Retina (tissue), 1 donor: ENCODE data around the gene RB1.
"Not testable (repeated sequence)": the region's sequence is repeated elsewhere in the genome, so short reads cannot be mapped to it uniquely, and the experiment has no call there.

Source experiments
- DNase-seq: peaks from one replicate; pipeline ENCODE4 v3.0.0-alpha.2; 2016

Gene RB1

DNA sequence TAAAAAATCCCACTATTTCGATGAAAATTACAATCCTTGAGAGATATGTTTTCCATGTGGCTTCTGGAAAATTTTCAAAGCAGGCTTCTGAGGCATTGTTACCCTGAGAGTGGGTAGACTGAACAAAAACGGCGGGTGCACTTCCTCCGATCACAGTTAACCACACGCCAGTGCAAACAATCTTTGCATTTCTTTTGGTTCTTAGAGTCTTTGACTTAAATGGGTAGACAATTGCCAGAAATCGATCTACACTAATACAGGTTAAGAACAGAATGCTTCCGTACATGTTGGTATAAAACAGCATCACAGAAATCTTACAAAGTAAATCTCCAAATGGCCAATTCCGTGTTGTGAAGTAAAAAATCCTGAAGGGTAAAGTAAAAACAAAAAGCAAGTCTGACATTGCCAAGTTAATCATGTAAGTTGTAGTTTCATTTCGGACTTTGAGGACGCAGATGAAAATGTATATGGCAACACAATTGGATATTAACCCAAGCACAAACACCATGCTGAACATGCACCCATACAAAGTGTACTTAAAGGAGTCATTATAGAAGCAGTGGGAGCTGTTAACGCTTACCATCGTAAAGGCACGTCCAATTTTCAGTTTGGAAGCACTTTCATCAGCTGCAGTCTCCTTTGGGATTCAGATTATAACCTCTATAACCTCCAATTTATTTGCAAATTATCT, 108.4 kb downstream of the RB1 start:
- DNase-seq = peak; percentile 38

DNA sequence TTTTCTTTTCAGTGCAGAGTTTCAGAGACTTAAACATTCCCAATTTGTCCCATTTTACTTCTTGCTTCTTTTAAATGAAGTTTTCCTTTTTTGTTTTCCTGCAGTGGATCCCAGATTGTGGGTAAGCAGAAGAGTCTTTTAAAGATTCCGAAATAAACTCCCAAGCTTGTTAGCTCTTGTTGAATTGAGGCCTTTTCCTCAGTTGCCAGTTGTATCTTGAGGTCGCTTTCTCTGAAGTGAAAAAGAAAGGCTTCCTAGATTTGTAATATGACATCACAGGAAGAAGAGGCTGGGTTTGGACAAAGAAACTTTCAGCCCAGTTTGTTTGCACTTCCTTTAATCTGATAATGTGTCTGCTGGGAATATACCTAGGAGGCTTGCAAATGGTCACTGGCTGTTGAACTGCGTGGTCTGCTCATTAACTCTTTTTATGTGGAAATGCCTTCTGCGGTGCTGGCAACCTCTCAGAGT, 109.4 kb downstream of the RB1 start, which contains the start of gene LPAR6:
LPAR6 (minus strand) TSS at position 233 of the 471 bp plus-strand sequence. CDS start 690 bp downstream, outside the sequence.
- DNase-seq = peak; percentile 35

DNA sequence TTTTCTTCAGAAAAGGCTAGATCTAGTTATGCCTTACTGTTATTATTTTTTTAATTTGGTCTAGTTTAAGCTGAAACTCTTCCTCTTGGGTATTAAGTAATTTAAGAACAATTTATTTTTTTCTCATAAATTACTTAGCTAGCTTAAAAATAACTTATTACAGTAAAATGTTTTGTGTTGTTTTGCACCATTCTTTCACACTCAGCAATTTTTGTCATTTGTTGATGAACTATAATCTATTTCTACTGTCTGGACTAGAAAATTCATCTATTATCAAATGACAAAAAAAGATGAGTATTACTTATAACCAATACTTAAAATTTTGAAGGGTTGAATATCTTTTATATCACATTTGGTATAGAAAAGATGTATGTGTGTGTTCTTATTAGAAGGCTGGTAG, 111.0 kb downstream of the RB1 start:
- DNase-seq = no peak

DNA sequence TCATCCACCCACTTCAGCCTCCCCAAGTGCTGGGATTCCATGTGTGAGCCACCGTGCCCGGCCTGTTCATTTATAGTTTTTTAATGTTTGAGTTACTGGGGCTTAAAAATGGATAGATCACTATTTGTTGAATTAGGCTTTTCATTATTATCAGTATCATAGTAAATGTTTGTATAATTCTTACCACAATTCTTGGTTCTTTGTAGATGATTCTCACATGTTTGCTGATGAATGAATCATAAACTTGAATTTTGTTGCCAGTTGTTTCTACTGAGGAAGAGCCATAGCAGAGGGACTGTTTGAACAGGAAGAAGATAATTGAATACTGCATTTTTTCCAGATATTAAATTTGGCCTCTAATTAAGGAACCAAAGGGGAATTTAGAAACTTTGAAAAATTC, 112.0 kb downstream of the RB1 start:
- DNase-seq = no peak

DNA sequence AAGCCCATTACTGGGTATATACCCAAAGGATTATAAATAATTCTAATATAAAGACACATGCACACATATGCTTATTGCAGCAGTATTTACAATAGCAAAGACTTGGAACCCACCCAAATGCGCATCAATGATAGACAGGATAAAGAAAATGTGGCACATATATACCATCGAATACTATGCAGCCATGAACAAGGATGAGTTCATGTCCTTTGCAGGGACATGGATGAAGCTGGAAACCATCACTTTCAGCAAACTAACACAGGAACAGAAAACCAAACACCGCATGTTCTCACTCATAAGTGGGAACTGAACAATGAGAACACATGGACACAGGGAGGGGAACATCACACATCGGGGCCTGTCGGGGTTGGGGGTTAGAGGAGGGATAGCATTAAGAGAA, 118.5 kb downstream of the RB1 start:
- DNase-seq = not testable (repeated sequence)

DNA sequence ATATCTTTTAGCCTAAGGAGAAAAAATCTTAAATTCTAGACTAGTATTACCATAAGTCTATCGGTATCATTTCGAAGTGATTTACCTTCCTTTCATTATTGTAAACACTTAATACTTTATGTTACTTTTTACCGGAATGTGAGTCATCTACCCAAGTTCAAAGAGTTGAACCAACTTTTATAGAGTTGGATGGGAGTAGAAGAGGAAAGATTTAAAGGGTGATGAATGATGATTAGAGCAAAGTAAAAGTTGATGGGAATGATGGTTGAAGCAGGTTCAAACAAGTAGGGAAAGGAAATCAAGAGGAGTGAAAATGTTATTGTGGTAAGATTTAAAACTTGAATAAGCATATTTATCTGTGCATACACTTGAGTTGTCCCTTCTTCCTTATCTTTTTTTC, 120.7 kb downstream of the RB1 start:
- DNase-seq = no peak

DNA sequence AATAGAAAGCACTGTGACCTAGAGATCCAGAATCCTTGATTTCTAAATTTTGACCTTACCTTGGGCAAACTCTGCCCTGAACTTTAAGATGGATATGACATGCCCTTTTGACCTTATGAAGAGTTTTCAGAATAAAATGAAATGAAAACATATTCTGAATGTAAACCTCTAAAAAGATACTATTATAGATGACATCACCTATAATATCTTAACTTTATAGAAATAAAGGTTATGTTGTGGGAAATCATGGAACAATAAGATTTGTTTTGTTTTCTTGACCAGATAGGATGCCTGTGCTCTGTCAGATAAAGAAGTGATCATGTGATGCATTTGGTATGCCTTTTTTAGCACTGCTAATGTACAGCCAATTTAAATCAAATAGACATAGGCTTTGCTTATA, 122.5 kb downstream of the RB1 start:
- no peak for DNase-seq

DNA sequence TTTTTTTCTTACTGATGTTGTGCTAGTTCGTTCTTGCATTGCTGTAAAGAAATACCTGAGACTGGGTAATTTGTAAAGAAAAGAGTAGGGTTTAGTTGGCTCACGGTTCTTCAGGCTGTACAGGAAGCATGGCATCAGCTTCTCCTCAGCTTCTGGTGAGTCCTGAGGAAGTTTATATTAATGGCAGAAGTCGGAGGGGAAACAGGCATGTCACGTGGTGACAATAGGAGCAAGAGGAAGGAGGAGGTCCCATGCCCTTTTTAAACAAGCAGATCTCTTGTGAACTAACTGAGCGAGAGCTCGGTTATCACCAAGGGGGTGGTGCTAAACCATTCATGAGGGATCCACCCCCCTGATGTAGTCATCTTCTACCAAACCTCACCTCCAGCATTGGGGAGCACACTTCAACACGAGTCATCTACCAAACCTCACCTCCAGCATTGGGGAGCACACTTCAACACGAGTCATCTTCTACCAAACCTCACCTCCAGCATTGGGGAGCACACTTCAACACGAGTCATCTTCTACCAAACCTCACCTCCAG, 123.3 kb downstream of the RB1 start:
- not testable (repeated sequence) for DNase-seq

DNA sequence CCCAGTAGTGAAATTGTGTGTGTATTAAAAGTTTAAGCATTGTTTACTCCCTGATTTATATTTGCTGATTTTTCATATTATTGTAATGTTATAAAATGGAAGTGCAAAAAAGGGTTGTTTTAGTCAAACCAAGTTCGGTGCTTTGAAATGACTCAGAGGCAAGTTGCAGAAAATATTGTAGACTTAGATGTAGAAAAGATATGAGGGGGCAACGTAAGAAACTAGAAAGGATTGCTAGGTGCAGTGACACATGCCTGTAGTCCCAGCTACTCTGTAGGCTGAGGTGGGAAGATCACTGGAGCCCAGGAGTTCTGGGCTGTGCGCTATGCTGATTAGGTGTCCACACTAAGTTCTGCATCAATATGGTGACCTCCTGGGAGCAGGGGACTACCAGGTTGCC, 125.5 kb downstream of the RB1 start:
- no peak for DNase-seq

DNA sequence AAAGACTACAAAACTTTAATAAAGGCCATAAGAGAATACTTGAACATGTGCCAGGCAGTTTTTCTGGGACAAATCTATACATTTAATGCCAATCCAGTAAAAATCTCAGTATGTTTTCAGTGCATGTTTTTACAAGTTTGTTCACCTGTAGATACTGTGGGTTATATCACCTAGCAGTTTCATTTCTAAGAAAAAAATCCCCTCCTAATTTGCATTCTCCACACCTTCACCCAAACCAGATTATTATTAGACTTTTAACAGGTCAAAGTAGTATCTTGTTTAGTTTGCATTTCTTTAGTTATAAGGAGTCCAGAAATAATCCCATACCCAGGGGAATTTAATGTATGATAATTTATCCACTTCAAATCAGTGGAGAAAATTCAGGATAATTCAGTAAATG, 126.3 kb downstream of the RB1 start:
- DNase-seq = no peak

DNA sequence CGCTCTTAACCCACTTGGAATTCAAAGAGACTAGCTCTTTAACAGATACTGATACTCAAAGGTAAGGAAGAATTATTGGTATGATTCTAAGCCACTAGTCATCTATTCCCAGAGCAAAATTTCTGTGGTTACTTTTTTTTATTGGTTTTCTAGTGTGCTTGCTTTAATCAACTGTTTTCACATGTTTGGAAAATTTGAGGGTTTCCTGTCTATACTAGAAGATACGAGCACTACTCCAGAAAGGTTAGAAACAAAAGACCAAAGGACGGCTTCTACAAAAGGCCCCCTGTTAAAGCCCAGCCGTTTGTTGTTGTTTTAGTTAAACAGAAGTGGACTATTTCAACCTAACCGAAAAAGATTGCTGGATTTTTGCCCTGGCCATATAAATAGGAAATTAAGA, 127.9 kb downstream of the RB1 start:
- no peak for DNase-seq

DNA sequence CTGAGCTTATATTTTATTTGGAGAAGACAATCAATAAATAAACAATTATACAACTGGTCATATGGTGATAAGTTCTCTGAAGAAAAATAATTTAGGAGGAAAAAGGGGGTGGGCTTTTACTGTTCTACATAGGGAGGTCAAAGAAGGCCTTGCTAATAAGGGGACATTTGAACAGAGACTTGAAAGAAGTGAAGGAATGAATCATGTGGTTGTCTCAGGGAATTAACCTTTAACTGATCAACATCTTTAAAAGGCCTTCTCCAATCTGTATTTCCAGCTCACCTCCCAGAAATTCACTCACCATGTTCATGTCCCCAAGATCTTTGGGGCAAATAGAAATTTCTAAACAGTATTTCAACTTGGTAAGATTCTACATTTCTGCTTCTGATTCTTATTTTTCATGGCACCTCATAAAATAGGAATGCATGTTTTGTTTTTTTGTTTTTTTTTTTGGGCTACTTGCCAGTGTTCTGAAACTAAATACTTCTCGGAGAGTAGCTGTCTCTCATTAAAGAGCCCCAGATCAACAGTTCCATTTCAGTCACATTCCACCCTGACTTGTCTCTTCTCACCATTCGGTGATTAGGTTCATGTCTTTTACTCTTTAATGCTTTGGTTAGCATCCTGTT, 128.6 kb downstream of the RB1 start:
- no peak for DNase-seq

DNA sequence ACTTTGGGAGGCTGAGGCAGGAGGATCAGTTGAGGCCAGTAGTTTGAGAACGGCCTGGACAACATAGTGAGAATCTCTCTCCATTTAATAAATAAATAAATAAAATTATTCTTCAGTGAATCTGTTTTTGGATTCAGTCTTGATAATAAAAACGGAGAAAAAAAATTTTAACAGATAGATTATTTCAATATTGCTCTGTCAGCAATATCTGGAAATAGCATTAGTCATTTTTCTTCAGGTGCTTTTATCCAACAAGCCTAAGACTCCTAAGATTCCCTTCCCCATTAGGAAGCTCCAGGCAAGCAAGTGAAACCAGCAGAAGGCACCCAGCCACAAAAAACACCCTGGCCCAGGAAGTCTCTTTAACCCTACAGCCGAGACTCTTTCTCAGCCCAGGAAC, 130.6 kb downstream of the RB1 start:
- no peak for DNase-seq

DNA sequence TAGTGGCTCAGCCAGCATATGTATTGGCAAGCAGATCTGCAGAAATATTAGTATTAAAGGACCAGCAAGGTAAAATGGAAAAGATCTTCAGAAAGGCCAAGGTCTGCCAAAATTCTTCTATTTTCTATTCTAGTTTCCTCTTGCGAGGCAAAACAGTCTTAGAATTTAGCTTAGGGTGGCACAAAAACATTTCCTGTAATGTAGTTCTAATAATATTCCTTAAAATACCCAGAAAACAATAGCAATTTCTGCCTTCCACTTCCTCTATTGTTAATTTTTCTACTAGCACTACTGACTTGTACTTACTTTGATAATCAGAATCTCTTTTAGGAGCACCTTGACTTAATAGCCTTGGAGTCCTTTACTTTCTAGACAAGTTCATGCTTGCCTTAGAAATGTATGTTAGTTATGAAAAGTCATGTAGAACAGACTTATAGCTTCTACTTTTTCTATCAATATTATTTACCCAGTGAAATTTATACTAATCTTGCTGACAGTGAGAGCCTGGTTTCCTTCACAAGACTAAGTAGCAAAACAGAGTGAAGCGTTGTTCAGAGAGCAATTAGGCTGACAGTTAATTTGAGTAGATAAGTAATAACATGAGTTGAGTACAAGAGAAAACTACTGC, 133.2 kb downstream of the RB1 start:
- no peak for DNase-seq

DNA sequence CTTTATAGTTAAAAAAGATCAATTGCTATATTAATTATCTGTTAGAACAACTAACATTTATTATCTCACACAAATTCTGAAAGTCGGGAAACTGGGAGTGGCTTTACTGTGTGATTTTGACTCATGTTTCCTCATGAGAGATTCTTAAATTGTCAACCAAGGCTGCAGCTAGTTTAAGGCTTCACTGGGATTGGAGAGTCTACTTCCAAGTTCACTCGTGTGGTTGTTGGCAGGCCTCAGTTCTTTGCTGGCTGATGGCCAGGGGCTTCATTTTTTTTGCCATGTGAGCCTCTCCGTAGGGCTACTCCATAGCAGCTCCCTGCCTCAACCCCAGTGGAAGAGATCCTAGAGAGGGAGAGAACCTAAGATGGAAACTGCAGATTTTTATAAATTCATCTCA, 133.8 kb downstream of the RB1 start:
- no peak for DNase-seq

DNA sequence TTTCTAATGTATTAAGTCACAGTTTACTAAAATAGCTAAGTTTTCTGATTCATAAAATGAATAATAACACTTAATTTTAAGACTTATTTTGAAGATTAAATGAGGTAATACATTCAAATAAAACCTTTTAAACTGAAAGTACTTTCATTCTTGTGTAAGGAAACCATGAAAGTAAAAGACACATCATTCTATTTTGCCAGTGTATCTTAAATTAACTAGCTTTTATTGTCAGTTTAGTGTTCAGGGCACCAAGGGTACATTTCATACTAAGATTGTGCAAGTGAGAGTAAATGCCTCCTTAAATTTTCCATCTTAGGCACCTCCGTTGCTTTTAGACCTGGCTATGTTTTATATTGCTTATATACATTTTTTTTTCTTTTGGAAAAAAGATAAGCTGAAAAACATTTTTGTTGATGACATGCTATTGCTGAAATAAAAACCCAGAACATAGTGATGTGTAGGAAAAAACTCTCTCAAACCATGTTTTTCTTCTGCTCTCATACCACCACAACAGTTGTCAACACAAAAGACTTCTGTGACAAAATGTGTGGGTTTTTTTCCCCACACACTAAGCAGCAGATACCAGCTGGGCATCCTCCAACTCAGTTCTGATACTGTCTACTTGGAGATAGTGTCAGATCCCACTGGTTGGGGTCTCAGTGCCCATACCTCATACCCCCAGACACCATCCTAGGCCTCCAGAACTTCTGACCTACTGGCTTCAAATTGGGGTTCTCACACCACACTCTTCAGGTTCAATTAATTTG, 140.1 kb downstream of the RB1 start:
- DNase-seq = no peak

DNA sequence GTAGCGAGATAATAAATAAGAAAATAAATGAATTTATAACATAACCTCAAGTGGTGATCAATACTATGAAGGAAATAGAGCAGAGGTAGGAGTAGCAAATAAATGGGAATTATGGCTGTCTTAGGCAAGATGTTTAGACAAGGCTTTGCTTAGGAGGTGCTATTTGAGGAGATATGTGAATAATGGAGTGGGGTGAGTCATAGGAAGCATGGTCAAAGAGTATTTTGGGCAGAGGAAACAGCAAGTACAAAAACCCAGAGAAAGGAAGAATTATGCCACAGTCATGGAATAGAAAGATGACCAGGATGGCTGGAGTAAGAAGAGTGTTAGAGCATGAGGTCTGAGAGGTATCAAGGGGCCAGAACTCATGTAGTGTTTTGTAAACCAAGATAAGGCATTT, 142.9 kb downstream of the RB1 start:
- no peak for DNase-seq

DNA sequence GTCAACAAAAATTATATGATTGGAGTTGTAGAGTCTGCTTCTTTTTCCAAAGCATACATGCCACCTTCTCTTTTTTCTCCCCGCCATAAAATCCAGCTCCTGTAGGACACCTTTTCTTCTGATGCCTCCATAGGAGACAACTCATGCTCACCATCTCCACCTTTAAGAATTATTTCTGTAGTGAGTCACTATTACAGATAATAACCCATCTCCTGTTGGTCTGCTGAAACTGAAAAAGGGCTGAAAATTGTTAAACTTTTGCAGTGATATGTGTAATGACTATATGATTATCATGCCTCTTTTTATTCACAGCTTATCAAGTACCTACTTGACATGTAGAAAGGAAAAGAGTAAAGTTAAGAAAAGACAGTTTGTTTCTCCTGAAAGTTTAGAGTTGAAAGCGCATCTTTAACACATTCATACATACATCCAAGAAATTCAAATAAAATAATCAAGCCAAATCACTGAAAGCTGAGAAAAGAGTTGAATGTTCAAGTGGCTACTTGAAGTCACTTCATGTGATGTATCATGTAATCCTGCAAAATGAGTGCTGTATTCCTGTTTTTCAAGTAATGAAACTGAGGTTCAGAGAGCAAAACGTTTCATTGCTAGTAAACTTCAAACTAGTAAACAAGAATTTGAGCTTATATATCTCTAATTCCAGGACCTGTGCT, 144.9 kb downstream of the RB1 start:
- no peak for DNase-seq

DNA sequence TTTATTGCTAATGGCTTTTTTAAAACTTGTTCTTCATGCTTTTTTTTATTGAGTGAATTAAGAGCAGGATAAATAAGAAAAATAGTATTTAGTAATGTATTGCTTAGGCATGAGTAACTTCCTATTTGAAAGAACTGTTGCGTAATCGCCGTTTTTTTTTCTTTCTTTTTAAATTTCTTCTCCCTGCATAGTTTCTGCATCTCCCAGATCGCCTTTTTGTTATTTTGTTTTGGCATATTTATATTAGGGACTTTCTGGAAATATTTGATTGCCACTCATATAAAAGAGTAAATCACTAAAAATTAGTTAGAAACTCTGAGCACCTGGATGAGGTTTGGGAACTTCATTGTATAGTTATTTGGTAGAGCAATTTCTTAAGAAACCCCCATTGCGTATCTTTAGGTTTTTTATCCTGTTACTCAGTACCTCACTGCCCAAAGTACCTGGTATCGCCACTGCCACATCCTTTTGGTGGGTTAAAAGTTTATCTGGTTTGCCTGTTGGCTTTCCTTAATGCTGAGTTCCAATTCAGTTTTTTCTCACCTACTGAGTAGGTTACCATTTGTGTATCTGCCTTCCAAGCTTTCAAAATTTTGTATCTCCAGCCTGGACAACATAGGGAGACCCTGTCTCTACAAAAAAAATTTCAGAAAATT, 145.5 kb downstream of the RB1 start:
- DNase-seq = no peak

DNA sequence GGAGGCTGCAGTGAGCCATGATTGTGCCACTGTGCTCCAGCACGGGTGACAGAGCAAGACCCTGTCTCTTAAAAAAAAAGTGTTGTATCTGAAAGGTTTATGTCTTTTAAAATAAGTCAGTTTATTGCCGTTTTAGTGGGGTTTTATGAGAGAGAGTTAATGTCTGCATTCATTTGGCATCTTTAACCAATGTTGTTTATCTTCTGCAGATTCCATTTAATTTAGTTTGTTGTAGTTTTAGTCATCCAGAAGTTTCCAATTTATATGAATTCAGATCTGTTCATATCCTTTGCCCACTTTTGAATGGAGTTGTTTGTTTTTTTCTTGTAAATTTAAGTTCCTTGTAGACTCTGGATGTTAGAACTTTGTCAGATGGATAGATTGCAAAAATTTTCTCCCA, 146.1 kb downstream of the RB1 start:
- DNase-seq = no peak

DNA sequence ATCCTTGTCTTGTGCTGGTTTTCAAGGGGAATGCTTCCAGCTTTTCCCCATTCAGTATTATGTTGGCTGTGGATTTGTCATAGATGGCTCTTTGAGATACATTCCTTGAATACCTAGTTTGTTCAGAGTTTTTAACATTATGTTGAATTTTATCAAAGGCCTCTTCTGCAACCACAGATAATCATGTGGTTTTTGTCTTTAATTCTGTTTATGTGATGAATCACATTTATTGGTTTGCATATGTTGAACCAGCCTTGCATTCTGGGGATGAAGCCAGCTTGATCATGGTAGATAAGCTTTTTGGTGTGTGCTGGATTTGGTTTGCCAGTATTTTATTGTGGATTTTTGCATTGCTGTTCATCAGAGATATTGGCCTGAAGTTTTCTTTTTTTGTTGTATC, 147.6 kb downstream of the RB1 start:
- not testable (repeated sequence) for DNase-seq

DNA sequence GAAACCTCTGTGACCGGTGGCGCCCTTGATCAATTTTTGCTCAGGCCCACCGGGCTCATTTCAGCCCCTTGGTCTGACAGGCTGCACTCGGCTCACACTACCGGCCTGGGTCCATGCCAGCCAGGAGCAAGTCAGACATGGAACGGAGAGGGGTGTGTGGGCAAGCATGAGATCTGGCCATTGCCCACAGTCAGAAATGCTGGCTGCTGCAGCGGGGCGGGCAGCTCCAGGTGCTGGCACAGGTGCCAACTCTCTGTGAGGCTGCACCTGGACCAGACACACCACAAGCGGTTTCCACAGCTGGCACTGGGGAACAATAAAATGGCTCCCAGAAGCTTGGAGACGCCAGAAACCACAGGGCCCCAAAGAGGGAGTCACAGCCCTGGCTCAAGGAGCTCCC, 153.0 kb downstream of the RB1 start:
- DNase-seq = no peak
